ENCODE data around the gene KCNAB2. TPM values are rescaled to one million over a fixed set of nuclear protein-coding genes. Genes with fewer than 3 reads are reported as not detected.

Gene KCNAB2
- total RNA-seq, 1 donor from 2014 or later = 3.1 TPM

DNA sequence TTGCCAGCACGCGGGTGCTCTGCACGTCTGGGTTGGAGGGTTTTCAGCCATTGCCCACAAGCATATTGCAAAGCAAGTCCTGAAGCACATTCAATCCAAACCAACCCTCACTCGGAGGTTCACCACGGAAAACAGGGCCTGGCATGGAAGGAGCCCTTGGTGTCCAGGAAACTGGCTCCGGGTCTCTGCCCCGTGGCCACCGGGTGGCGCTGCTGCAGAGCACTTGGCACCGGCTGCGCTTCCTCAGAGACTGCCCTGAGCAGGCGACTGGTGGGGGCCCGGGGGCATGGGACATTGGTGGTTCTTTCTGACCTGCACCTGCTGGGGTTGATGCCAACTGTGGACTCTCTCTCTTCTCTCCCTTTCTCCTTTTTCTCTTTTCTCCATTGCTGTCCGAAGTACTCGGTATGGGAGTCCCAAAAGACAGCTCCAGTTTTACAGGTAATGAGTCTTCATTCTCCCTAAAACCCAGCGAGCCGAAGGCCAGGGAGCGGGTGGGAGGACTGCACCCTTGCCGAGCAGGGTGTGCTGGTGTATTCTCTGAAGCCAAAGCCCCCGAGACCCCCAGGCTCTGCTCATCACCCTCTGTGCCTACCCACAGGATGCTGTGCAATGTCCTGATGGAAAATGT lies 4.1 kb upstream of the KCNAB2 start:
- Mint-ChIP-seq H3K27ac (ENCODE audit: unreplicated experiment) (no peak overlapping the region), H3K36me3 (ENCODE audit: low read depth, unreplicated experiment) (no peaks in the 10 kb centered on the region), H3K27me3 (ENCODE audit: low read depth, unreplicated experiment) (peaks cover 59% of the 10 kb centered on the region), H3K9me3 (ENCODE audit: unreplicated experiment) (no peaks in the 10 kb centered on the region), H3K4me3 (ENCODE audit: unreplicated experiment) (no peak overlapping the region), H3K4me1 (ENCODE audit: low read depth, unreplicated experiment) (peaks cover 2% of the 10 kb centered on the region)
- FAIRE-seq = no peak
- no peak for TF ChIP-seq EZH2 (IDR thresholded peaks at IDR 0.05; ENCODE audit: insufficient read depth, low read length)
- TF ChIP-seq, protein P1, sequence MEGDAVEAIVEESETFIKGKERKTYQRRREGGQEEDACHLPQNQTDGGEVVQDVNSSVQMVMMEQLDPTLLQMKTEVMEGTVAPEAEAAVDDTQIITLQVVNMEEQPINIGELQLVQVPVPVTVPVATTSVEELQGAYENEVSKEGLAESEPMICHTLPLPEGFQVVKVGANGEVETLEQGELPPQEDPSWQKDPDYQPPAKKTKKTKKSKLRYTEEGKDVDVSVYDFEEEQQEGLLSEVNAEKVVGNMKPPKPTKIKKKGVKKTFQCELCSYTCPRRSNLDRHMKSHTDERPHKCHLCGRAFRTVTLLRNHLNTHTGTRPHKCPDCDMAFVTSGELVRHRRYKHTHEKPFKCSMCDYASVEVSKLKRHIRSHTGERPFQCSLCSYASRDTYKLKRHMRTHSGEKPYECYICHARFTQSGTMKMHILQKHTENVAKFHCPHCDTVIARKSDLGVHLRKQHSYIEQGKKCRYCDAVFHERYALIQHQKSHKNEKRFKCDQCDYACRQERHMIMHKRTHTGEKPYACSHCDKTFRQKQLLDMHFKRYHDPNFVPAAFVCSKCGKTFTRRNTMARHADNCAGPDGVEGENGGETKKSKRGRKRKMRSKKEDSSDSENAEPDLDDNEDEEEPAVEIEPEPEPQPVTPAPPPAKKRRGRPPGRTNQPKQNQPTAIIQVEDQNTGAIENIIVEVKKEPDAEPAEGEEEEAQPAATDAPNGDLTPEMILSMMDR (IDR thresholded peaks at IDR 0.05; ENCODE audit: insufficient read depth, low read depth, low read length) = peak; percentile 40
- peaks cover 12% of the 10 kb centered on the region for H3K27me3 ChIP-seq (ENCODE audit: insufficient read depth, low read length)
- H3K9me3 ChIP-seq (ENCODE audit: insufficient read depth, low read depth, low read length) = no peaks in the 10 kb centered on the region
- no peak overlapping the region for H3K27ac ChIP-seq (ENCODE audit: low read depth, low read length)
- no peaks in the 10 kb centered on the region for H3K79me2 ChIP-seq (ENCODE audit: insufficient read depth, low read length)
- H3K4me1 ChIP-seq (ENCODE audit: insufficient read depth, low read length) = peaks cover 8% of the 10 kb centered on the region
- H3K36me3 ChIP-seq (ENCODE audit: insufficient read depth, low read length) = no peaks in the 10 kb centered on the region
- no peak overlapping the region for H3K4me3 ChIP-seq (ENCODE audit: insufficient read depth, low read depth, low read length)
- no peak overlapping the region for H3K4me2 ChIP-seq (ENCODE audit: low read length)
- DNase-seq (ENCODE audit: low read depth) = no peak
- no peak overlapping the region for H2AFZ ChIP-seq (ENCODE audit: low read depth, low read length)
- H3K9ac ChIP-seq (ENCODE audit: low read length) = no peak overlapping the region
- no peaks in the 10 kb centered on the region for H4K20me1 ChIP-seq (ENCODE audit: insufficient read depth, low read length)

DNA sequence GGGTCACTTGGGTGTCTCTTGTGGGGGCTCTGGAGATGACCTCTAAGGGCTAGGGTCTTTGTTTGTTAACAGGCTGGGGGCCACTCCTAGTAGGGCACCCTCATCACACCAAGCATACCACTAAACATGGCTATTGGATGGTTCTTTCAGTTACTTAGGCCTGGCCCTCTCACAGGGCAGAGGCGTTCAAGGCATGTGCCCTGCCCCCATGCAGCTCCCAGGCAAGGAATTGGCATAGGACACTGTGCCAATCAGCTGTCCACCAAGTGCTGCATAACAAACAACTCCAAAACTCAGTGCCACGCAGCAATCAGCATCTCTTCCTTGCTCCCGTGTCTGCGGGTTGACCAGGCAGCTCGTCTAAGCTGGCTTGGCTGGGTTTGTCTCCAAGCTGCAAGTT lies 2.1 kb upstream of the KCNAB2 start:
- TF ChIP-seq EZH2 (IDR thresholded peaks at IDR 0.05; ENCODE audit: insufficient read depth, low read length) = no peak
- TF ChIP-seq, protein P1 (IDR thresholded peaks at IDR 0.05; ENCODE audit: insufficient read depth, low read depth, low read length) = no peak
- H3K27ac ChIP-seq (ENCODE audit: low read depth, low read length) = no peak overlapping the region
- no peak overlapping the region for H2AFZ ChIP-seq (ENCODE audit: low read depth, low read length)
- DNase-seq (ENCODE audit: low read depth) (no peak), FAIRE-seq (no peak)
- no peaks in the 10 kb centered on the region for H4K20me1 ChIP-seq (ENCODE audit: insufficient read depth, low read length)
- H3K27me3 Mint-ChIP-seq (ENCODE audit: low read depth, unreplicated experiment) = peaks cover 69% of the 10 kb centered on the region
- no peak overlapping the region for H3K27ac Mint-ChIP-seq (ENCODE audit: unreplicated experiment)
- H3K27me3 ChIP-seq (ENCODE audit: insufficient read depth, low read length) = peaks cover 12% of the 10 kb centered on the region
- no peaks in the 10 kb centered on the region for H3K9me3 Mint-ChIP-seq (ENCODE audit: unreplicated experiment)
- no peak overlapping the region for H3K4me3 Mint-ChIP-seq (ENCODE audit: unreplicated experiment)
- no peak overlapping the region for H3K4me3 ChIP-seq (ENCODE audit: insufficient read depth, low read depth, low read length)
- H3K4me1 ChIP-seq (ENCODE audit: insufficient read depth, low read length) = no peaks in the 10 kb centered on the region
- no peak overlapping the region for H3K9ac ChIP-seq (ENCODE audit: low read length)
- no peaks in the 10 kb centered on the region for H3K9me3 ChIP-seq (ENCODE audit: insufficient read depth, low read depth, low read length)
- H3K79me2 ChIP-seq (ENCODE audit: insufficient read depth, low read length) = no peaks in the 10 kb centered on the region
- H3K36me3 Mint-ChIP-seq (ENCODE audit: low read depth, unreplicated experiment) = no peaks in the 10 kb centered on the region
- H3K36me3 ChIP-seq (ENCODE audit: insufficient read depth, low read length) = no peaks in the 10 kb centered on the region
- H3K4me1 Mint-ChIP-seq (ENCODE audit: low read depth, unreplicated experiment) = no peaks in the 10 kb centered on the region
- no peak overlapping the region for H3K4me2 ChIP-seq (ENCODE audit: low read length)

DNA sequence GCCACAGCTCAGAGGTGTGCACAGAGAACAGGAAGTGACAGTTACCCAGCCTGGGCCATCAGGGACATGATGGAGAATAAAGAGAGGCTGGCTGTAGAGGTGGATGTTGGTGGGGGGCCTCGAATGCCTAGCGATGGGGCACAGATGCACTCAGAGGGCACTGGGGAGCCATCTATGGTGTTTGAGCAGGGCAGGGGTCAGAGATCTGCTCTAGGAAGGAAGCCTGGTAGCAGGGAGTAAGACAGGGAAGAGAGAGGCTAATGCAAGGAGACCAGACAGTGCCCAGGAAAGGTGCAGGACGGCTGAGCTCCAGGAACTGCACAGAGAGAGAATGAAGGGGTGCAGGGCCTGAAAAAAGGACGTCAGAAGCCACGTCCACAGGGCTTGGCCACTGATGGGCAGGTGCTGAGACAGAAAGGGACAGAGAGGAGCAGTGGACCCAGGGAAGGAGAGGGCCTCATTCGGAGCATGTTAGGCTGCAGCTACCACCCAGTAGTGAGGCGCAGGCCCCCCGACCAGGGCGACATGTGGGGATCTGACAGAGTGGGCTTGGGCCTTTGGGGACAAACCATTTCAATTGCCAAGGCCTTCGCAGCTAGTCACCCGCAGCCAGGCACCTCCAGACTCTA lies 1.1 kb upstream of the KCNAB2 start:
- H3K27ac ChIP-seq (ENCODE audit: low read depth, low read length) = no peak overlapping the region
- DNase-seq (ENCODE audit: low read depth) (no peak), FAIRE-seq (no peak)
- no peak overlapping the region for H3K27ac Mint-ChIP-seq (ENCODE audit: unreplicated experiment)
- no peaks in the 10 kb centered on the region for H3K36me3 Mint-ChIP-seq (ENCODE audit: low read depth, unreplicated experiment)
- H4K20me1 ChIP-seq (ENCODE audit: insufficient read depth, low read length) = no peaks in the 10 kb centered on the region
- H3K36me3 ChIP-seq (ENCODE audit: insufficient read depth, low read length) = no peaks in the 10 kb centered on the region
- peaks cover 70% of the 10 kb centered on the region for H3K27me3 Mint-ChIP-seq (ENCODE audit: low read depth, unreplicated experiment)
- H3K4me1 ChIP-seq (ENCODE audit: insufficient read depth, low read length) = no peaks in the 10 kb centered on the region
- peaks cover 9% of the 10 kb centered on the region for H3K27me3 ChIP-seq (ENCODE audit: insufficient read depth, low read length)
- no peak overlapping the region for H3K9ac ChIP-seq (ENCODE audit: low read length)
- H3K4me2 ChIP-seq (ENCODE audit: low read length) = no peak overlapping the region
- no peaks in the 10 kb centered on the region for H3K9me3 Mint-ChIP-seq (ENCODE audit: unreplicated experiment)
- H3K79me2 ChIP-seq (ENCODE audit: insufficient read depth, low read length) = no peaks in the 10 kb centered on the region
- no peak overlapping the region for H3K4me3 Mint-ChIP-seq (ENCODE audit: unreplicated experiment)
- no peak overlapping the region for H3K4me3 ChIP-seq (ENCODE audit: insufficient read depth, low read depth, low read length)
- no peak overlapping the region for H2AFZ ChIP-seq (ENCODE audit: low read depth, low read length)
- TF ChIP-seq, protein P1 (IDR thresholded peaks at IDR 0.05; ENCODE audit: insufficient read depth, low read depth, low read length) = no peak
- TF ChIP-seq EZH2 (IDR thresholded peaks at IDR 0.05; ENCODE audit: insufficient read depth, low read length) = no peak
- H3K9me3 ChIP-seq (ENCODE audit: insufficient read depth, low read depth, low read length) = no peaks in the 10 kb centered on the region
- no peaks in the 10 kb centered on the region for H3K4me1 Mint-ChIP-seq (ENCODE audit: low read depth, unreplicated experiment)

Data from astrocyte (in vitro differentiated cells and primary cell).